ENCODE results near the gene CD164. TPM values are rescaled to one million over a fixed set of nuclear protein-coding genes. Genes with fewer than 3 reads are reported as not detected.

The CD164 gene
- total RNA-seq, 4 donors from 2014 or later = 284 to 415 (median 340) TPM

DNA sequence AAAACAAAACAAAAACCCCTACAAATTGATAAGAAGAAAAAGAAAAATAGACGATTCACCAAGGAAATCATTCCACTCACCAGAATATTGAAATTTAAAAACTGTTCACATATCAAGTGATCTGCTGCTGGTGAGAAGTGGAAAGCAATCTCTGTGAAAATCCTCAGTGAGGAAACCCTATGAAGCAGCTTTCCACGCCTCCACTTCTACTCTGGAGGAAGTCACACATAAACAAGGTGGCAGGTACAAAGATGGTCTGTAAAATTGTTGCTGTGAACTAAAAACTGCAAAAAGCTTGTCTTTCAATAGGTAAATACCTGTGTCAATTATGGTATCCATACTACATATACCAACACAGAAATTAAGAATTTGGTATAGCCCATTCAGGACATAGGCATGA is 18.5 kb downstream of the CD164 start:
- peaks cover 15 to 24% of the 10 kb centered on the region in 2 donors for H3K36me3 ChIP-seq
- 98 to 100% methylated on average over 2 of the region's 2 CpGs for WGBS, 2 donors
- peaks cover 0 to 6% of the 10 kb centered on the region in 2 donors for H3K4me1 ChIP-seq
- no peak for DNase-seq
- intact Hi-C loops (cut with DNase I) = no loop called here
- H3K27ac ChIP-seq = no peak overlapping the region
- H3K27me3 ChIP-seq = no peaks in the 10 kb centered on the region
- H3K4me3 ChIP-seq (replicated peaks in 1 of 3) = no peak overlapping the region
- no peak for TF ChIP-seq POLR2A (IDR thresholded peaks at IDR 0.05)
- TF ChIP-seq, protein P1, sequence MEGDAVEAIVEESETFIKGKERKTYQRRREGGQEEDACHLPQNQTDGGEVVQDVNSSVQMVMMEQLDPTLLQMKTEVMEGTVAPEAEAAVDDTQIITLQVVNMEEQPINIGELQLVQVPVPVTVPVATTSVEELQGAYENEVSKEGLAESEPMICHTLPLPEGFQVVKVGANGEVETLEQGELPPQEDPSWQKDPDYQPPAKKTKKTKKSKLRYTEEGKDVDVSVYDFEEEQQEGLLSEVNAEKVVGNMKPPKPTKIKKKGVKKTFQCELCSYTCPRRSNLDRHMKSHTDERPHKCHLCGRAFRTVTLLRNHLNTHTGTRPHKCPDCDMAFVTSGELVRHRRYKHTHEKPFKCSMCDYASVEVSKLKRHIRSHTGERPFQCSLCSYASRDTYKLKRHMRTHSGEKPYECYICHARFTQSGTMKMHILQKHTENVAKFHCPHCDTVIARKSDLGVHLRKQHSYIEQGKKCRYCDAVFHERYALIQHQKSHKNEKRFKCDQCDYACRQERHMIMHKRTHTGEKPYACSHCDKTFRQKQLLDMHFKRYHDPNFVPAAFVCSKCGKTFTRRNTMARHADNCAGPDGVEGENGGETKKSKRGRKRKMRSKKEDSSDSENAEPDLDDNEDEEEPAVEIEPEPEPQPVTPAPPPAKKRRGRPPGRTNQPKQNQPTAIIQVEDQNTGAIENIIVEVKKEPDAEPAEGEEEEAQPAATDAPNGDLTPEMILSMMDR (IDR thresholded peaks at IDR 0.05) = no peak
- H3K9me3 ChIP-seq = no peaks in the 10 kb centered on the region

DNA sequence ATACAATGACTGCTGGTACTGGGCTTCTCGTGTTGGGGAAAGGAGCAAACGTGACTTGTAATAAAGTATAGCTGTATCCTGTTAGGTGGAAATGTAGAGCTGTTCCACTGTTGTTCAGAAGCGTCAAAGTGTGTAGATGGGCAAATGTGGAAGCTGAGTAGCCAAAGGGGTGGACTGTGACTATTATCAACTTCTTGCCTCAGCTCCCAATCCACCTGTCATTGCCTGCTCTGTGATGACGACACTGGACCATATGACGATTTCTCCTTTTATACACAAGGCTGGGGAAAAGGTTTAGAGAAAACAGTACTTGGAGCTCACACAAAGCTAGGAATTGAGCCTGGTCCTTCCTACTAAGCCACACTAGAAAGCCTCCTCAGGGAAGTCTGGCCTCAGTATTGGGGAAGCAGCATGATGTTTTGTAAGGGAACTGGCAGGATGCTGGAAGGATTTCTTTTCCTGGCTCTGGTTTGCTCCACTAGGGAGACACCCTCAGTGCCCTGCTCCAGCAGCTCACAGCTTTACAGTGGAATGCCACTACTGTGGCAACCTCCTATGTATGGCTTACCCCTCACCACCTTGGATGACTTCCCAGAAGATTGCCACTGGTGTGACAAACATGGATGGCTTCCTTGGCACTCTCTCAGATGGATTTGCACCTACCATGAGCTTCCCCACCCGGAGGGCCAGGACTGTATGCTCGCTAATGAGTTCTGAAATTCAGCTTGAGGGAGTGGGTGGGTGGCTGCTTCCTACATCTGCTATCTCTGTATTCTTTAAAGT is 20.0 kb downstream of the CD164 start:
- H3K27ac ChIP-seq = no peak overlapping the region
- H3K9me3 ChIP-seq = no peaks in the 10 kb centered on the region
- peaks cover 12 to 15% of the 10 kb centered on the region in 2 donors for H3K36me3 ChIP-seq
- WGBS, 2 donors = 95 to 96% methylated on average over 7 of the region's 7 CpGs
- no peaks in the 10 kb centered on the region for H3K27me3 ChIP-seq
- H3K4me3 ChIP-seq (replicated peaks in 1 of 3) = no peak overlapping the region
- TF ChIP-seq POLR2A (IDR thresholded peaks at IDR 0.05) = no peak
- TF ChIP-seq, protein P1 (IDR thresholded peaks at IDR 0.05) = no peak
- intact Hi-C loops (cut with DNase I) = no loop called here
- DNase-seq = no peak
- H3K4me1 ChIP-seq = peaks cover 0 to 6% of the 10 kb centered on the region in 2 donors

DNA sequence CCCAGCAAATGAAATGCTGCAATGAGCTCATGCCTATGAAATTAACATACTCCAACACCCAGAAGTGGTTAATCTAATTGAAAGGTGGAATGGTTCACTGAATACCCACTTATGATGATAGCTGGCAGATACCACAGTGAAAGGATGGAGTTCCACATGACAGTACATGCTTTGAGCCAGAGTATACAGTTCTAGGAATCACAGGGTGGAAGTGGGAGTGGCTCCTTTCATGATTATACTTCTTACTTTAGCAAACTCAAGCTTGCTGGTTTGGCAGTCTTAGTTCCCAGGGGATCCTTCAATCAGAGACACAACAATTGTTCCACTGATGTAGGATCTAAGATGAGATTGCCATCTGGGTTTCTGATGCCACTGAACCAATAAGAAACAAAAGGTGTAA is 21.5 kb downstream of the CD164 start:
- no peak for DNase-seq
- TF ChIP-seq, protein P1 (IDR thresholded peaks at IDR 0.05) = no peak
- TF ChIP-seq POLR2A (IDR thresholded peaks at IDR 0.05) = no peak
- Histone ChIP-seq H3K4me3 (replicated peaks in 1 of 3) (no peak overlapping the region), H3K27ac (no peak overlapping the region), H3K27me3 (no peaks in the 10 kb centered on the region), H3K9me3 (no peaks in the 10 kb centered on the region), H3K36me3 (peaks cover 9 to 24% of the 10 kb centered on the region in 2 donors), H3K4me1 (peaks cover 0 to 6% of the 10 kb centered on the region in 2 donors)
- intact Hi-C loops (cut with DNase I) = no loop called here

DNA sequence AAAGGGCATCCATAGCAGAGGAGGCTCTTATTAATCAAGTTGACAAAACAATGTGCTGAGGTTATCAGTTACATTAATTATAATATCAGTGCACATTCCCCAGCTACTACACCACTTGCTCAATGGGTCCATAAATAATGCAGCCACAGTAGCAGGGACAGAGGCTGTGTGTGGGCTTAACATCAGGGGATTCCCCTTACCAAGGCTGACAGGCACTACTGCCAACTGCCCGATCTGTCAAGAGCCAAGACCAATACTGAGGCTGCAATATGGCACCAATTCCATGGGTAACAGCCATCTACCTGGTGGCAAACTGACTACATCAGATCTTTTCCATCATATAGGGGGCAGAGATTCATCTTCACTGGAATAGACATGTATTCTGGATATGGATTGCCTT is 22.0 kb downstream of the CD164 start:
- TF ChIP-seq, protein P1 (IDR thresholded peaks at IDR 0.05) = no peak
- TF ChIP-seq POLR2A (IDR thresholded peaks at IDR 0.05) = no peak
- intact Hi-C loops (cut with DNase I) = no loop called here

DNA sequence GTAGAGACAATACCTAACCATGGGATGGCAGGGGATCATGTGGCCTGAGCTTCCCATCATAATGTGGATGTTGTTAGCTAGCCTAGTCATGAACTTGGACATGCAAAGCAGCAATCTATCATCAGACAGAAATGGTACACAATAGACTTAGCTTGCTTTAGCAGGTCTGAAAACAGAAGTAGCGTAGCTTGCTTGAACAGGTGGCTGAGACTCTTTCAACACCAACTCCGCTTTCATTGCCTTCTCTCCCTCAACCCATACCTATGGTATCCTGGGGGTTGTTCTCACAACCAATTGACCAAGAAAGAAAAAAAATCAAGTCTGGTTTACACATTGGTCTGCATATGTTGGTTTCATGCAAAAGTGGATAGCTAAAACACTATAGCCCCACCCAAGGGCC is 23.0 kb downstream of the CD164 start:
- H3K4me1 ChIP-seq = peaks cover 0 to 6% of the 10 kb centered on the region in 2 donors
- no peaks in the 10 kb centered on the region for H3K27me3 ChIP-seq
- no peaks in the 10 kb centered on the region for H3K9me3 ChIP-seq
- DNase-seq = no peak
- H3K36me3 ChIP-seq = peaks cover 9 to 21% of the 10 kb centered on the region in 2 donors
- 97 to 100% methylated on average over 2 of the region's 2 CpGs for WGBS, 2 donors
- no peak overlapping the region for H3K27ac ChIP-seq
- no peak overlapping the region for H3K4me3 ChIP-seq (replicated peaks in 1 of 3)
- intact Hi-C loops (cut with DNase I) = no loop called here
- TF ChIP-seq, protein P1 (IDR thresholded peaks at IDR 0.05) = no peak
- no peak for TF ChIP-seq POLR2A (IDR thresholded peaks at IDR 0.05)

More for the DNA sequence above, 22.0 kb downstream of the CD164 start:
- H3K9me3 ChIP-seq = no peaks in the 10 kb centered on the region
- no peak overlapping the region for H3K27ac ChIP-seq
- no peaks in the 10 kb centered on the region for H3K27me3 ChIP-seq
- no peak for DNase-seq
- H3K36me3 ChIP-seq = peaks cover 9 to 24% of the 10 kb centered on the region in 2 donors
- 93 to 100% methylated on average over 1 of the region's 1 CpG for WGBS, 2 donors
- peaks cover 0 to 6% of the 10 kb centered on the region in 2 donors for H3K4me1 ChIP-seq
- no peak overlapping the region for H3K4me3 ChIP-seq (replicated peaks in 1 of 3)

All from thyroid gland (tissue), 4 donors.